ENCODE measurements around the gene IQGAP2.

IQGAP2 gene

DNA sequence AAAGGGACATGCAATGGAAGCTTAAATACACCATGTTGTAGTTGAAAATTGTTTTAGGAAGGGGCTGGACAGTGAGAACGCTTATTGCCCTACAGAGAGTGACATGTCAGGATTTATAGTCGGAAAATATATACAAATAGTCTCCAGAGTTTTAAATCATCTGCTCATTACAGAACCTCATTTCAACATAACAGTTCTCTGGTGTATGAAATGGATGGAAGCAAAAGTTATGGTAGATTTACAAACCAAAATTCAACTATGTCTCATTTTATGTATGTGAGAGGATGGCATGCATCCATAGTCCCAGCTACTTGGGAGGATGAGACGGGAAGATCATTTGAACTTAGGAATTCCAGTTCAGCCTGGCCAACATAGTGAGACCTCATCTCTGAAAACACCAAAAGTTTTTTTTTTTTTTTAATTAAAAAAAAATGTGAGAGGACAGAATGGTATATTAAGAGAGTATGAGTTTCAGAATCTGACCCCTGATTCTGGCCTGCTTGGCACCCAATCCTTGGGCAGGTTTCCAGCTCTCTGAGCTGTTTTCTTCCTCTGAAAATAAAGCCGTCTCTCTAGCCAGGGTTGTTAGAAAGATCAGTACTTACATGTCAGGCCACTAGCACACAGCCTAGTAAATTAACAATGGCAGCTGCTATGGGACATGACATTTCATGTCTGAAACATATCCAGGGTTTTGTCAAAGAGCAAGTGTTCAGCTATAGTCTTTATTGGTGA, 40.1 kb downstream of the IQGAP2 start:
- H3K4me1 ChIP-seq (ENCODE audit: control insufficient read depth, insufficient read depth, low read length, poor library complexity, severe bottlenecking): no peaks in the 10 kb centered on the region
- H3K27ac ChIP-seq (ENCODE audit: insufficient read depth, low read length, poor library complexity, severe bottlenecking): no peak overlapping the region
- H3K9me3 ChIP-seq (ENCODE audit: control insufficient read depth, low read length): no peaks in the 10 kb centered on the region
- no peak overlapping the region for H3K4me3 ChIP-seq (ENCODE audit: insufficient read depth, low read depth, low read length, poor library complexity, severe bottlenecking)
- H3K27me3 ChIP-seq (replicated peaks; ENCODE audit: control insufficient read depth, insufficient read depth, low read length, poor library complexity, severe bottlenecking): no peaks in the 10 kb centered on the region
- H3K36me3 ChIP-seq (ENCODE audit: control insufficient read depth, insufficient read depth, low read length): peaks cover 9% of the 10 kb centered on the region
- no peak for DNase-seq

DNA sequence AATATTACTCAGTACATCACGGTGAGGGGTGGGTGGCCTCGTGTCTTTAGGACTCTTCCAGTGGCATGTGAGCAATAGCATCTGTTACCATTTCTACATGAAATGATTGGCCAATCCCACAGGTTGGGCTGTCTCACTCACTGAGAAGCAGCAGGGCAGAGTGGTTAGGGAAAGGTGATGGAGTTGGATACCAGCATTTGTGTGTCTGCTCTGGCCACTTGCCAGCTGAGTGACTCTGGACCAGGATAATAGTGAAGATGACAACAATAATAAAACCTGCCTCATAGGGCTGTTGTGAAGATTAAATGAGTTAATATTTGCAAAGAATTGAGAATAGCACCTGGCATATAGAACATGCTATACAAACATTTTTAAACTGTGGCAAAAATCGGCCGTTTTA, 42.0 kb downstream of the IQGAP2 start:
- no peak overlapping the region for H3K27ac ChIP-seq (ENCODE audit: insufficient read depth, low read length, poor library complexity, severe bottlenecking)
- H3K9me3 ChIP-seq (ENCODE audit: control insufficient read depth, low read length): no peaks in the 10 kb centered on the region
- peaks cover 13% of the 10 kb centered on the region for H3K4me1 ChIP-seq (ENCODE audit: control insufficient read depth, insufficient read depth, low read length, poor library complexity, severe bottlenecking)
- DNase-seq: no peak
- H3K36me3 ChIP-seq (ENCODE audit: control insufficient read depth, insufficient read depth, low read length): peaks cover 12% of the 10 kb centered on the region
- H3K27me3 ChIP-seq (replicated peaks; ENCODE audit: control insufficient read depth, insufficient read depth, low read length, poor library complexity, severe bottlenecking): no peaks in the 10 kb centered on the region
- no peak overlapping the region for H3K4me3 ChIP-seq (ENCODE audit: insufficient read depth, low read depth, low read length, poor library complexity, severe bottlenecking)

DNA sequence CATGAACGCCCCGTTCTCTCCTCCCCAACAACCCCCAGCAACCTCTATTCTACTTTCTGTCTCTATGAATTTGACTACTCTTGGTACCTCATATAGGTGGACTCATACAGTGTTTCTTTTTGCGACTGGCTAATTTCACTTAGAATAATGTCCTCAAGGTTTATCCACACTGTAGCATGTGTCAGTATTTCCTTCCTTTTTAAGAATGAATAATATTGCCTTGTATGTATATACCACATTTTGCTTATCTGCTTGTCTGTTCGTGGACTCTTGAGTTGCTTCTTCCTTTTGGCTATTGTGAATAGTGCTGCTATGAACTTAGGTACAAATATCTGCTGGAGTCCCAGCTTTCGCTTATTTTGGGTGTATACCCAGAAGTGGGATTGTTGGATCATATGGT, 42.7 kb downstream of the IQGAP2 start:
- Histone ChIP-seq H3K36me3 (ENCODE audit: control insufficient read depth, insufficient read depth, low read length) (peaks cover 12% of the 10 kb centered on the region), H3K4me1 (ENCODE audit: control insufficient read depth, insufficient read depth, low read length, poor library complexity, severe bottlenecking) (peaks cover 20% of the 10 kb centered on the region), H3K4me3 (ENCODE audit: insufficient read depth, low read depth, low read length, poor library complexity, severe bottlenecking) (no peak overlapping the region), H3K27ac (ENCODE audit: insufficient read depth, low read length, poor library complexity, severe bottlenecking) (no peak overlapping the region), H3K9me3 (ENCODE audit: control insufficient read depth, low read length) (no peaks in the 10 kb centered on the region), H3K27me3 (replicated peaks; ENCODE audit: control insufficient read depth, insufficient read depth, low read length, poor library complexity, severe bottlenecking) (no peaks in the 10 kb centered on the region)
- no peak for DNase-seq

DNA sequence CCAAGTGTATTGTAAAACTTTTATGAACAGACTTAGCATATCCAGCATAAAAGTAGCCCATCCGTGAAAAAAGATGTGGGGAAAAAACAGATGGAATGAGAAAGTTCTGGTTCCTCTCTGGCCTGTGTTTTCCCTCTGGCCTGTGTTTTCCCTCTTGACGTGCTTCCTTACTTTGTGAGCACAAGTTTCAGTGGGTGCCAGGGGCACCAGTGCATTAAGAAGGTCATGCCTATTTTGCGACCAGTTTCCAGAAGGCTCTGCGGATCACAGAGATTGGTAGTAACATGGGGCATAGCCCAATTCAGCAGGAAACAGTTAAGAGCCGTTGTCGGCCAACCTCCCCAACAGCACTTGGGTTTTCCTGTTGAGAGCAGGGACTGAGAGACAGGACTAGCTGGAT, 43.7 kb downstream of the IQGAP2 start:
- H3K27me3 ChIP-seq (replicated peaks; ENCODE audit: control insufficient read depth, insufficient read depth, low read length, poor library complexity, severe bottlenecking): no peaks in the 10 kb centered on the region
- no peak for DNase-seq
- H3K9me3 ChIP-seq (ENCODE audit: control insufficient read depth, low read length): no peaks in the 10 kb centered on the region
- no peak overlapping the region for H3K4me3 ChIP-seq (ENCODE audit: insufficient read depth, low read depth, low read length, poor library complexity, severe bottlenecking)
- peaks cover 12% of the 10 kb centered on the region for H3K36me3 ChIP-seq (ENCODE audit: control insufficient read depth, insufficient read depth, low read length)
- H3K27ac ChIP-seq (ENCODE audit: insufficient read depth, low read length, poor library complexity, severe bottlenecking): no peak overlapping the region
- H3K4me1 ChIP-seq (ENCODE audit: control insufficient read depth, insufficient read depth, low read length, poor library complexity, severe bottlenecking): peaks cover 24% of the 10 kb centered on the region

DNA sequence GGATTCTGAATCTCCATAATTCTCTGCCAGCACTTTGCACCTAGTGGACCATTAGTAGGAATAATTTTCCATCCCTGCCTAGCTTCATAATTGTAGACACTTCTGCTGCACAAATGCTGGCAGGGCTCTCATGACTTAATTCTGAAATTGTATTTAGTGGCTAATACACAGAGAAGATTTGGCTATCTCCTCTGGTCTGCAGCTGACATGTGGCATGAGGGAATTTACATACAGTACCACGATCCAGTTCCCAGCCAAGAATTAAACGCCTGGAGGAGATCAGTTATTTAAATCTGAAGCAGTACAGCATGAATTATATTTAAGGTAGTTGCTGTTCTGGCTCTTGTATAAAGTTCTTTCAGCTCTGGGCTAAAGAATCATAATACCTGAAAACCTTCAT, 46.5 kb downstream of the IQGAP2 start:
- H3K9me3 ChIP-seq (ENCODE audit: control insufficient read depth, low read length): no peaks in the 10 kb centered on the region

DNA sequence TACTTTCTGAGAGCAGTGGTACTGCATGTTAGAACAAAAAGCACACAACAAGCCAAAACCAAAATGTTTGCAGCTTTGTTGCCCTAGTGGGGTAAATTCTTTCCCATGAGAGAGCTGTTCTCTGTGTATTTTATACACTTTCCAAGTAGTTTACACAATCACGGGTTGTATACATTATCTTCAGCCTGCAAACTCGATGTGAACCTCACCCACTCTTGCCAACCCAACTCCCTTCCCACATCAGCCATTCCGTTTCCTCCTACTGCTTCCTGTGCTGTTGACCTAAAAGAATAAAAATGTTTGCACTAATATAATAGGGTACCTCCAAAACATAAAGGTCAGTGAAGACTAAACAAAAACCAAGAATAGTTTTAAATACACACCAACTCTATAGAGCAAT, 47.0 kb downstream of the IQGAP2 start:
- Histone ChIP-seq H3K36me3 (ENCODE audit: control insufficient read depth, insufficient read depth, low read length) (peaks cover 12% of the 10 kb centered on the region), H3K4me3 (ENCODE audit: insufficient read depth, low read depth, low read length, poor library complexity, severe bottlenecking) (no peak overlapping the region), H3K27me3 (replicated peaks; ENCODE audit: control insufficient read depth, insufficient read depth, low read length, poor library complexity, severe bottlenecking) (no peaks in the 10 kb centered on the region), H3K9me3 (ENCODE audit: control insufficient read depth, low read length) (no peaks in the 10 kb centered on the region), H3K27ac (ENCODE audit: insufficient read depth, low read length, poor library complexity, severe bottlenecking) (no peak overlapping the region), H3K4me1 (ENCODE audit: control insufficient read depth, insufficient read depth, low read length, poor library complexity, severe bottlenecking) (peaks cover 24% of the 10 kb centered on the region)
- no peak for DNase-seq

More for the DNA sequence above, 46.5 kb downstream of the IQGAP2 start:
- Histone ChIP-seq H3K36me3 (ENCODE audit: control insufficient read depth, insufficient read depth, low read length) (peaks cover 12% of the 10 kb centered on the region), H3K27me3 (replicated peaks; ENCODE audit: control insufficient read depth, insufficient read depth, low read length, poor library complexity, severe bottlenecking) (no peaks in the 10 kb centered on the region), H3K4me1 (ENCODE audit: control insufficient read depth, insufficient read depth, low read length, poor library complexity, severe bottlenecking) (peaks cover 24% of the 10 kb centered on the region), H3K4me3 (ENCODE audit: insufficient read depth, low read depth, low read length, poor library complexity, severe bottlenecking) (no peak overlapping the region), H3K27ac (ENCODE audit: insufficient read depth, low read length, poor library complexity, severe bottlenecking) (no peak overlapping the region)
- DNase-seq: no peak

DNA sequence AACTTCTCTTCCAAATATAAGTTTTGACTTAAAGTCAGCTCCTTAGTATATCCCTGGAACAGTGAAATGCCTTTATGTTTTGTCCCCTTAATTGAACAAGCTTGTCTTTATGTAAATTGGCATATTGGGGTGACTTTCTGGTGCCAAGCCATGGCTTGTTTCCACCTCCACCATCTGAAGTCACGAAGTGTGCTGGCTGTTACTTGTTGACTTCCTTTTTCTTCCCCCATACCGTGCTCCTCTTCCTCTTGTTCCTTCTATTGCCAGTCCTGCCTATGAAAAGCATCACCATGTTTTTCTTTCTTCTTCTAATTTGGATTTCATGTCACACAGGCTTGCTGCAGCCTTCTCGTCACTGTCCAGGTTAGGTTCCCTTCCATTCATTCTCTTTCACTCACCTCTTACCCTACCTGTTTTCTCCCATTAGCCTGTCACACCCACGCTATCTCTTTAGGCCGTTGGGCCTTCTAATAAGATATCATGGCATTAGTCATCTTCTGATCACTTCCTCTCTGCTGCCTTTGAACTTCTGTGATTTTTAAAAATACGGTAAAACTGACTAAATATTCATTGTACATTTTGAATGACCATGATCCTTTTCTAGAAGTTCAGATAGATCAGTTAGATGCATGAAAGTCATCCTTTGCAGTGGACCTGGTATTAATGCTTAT, 48.1 kb downstream of the IQGAP2 start:
- H3K36me3 ChIP-seq (ENCODE audit: control insufficient read depth, insufficient read depth, low read length): peaks cover 10% of the 10 kb centered on the region
- DNase-seq: no peak
- peaks cover 24% of the 10 kb centered on the region for H3K4me1 ChIP-seq (ENCODE audit: control insufficient read depth, insufficient read depth, low read length, poor library complexity, severe bottlenecking)
- H3K4me3 ChIP-seq (ENCODE audit: insufficient read depth, low read depth, low read length, poor library complexity, severe bottlenecking): no peak overlapping the region
- no peak overlapping the region for H3K27ac ChIP-seq (ENCODE audit: insufficient read depth, low read length, poor library complexity, severe bottlenecking)
- H3K9me3 ChIP-seq (ENCODE audit: control insufficient read depth, low read length): no peaks in the 10 kb centered on the region
- no peaks in the 10 kb centered on the region for H3K27me3 ChIP-seq (replicated peaks; ENCODE audit: control insufficient read depth, insufficient read depth, low read length, poor library complexity, severe bottlenecking)

DNA sequence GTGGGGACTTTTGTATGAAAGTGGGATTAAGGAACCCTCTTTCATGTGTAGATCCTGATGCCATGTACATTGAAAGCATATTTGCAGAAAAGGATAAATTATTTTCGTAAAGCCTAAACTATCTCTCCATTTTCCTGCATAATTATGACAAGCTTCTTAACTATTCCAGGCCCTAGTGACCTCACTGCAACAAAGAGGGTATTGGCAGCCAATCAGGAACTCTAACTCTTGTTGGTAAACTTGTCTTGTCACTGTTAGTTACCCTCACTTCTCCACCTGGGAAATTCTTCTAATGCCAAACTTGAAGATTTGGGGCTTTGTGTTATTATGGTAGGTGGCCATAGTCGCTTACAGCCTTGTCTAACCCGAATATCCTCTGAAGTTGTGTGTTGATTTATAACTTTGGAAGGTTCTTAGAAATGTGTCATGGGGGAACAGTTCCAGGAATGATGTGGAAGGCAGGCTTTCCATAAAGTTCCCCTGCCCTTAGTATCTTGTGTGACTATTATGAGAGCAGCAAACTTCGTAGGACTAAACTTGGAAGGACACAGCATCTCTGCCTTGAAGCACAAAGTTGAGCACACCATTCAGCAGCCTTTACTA, 52.5 kb downstream of the IQGAP2 start:
- Histone ChIP-seq H3K27me3 (replicated peaks; ENCODE audit: control insufficient read depth, insufficient read depth, low read length, poor library complexity, severe bottlenecking) (no peaks in the 10 kb centered on the region), H3K4me1 (ENCODE audit: control insufficient read depth, insufficient read depth, low read length, poor library complexity, severe bottlenecking) (peaks cover 8% of the 10 kb centered on the region), H3K27ac (ENCODE audit: insufficient read depth, low read length, poor library complexity, severe bottlenecking) (no peak overlapping the region), H3K36me3 (ENCODE audit: control insufficient read depth, insufficient read depth, low read length) (peaks cover 3% of the 10 kb centered on the region), H3K9me3 (ENCODE audit: control insufficient read depth, low read length) (no peaks in the 10 kb centered on the region), H3K4me3 (ENCODE audit: insufficient read depth, low read depth, low read length, poor library complexity, severe bottlenecking) (no peak overlapping the region)
- DNase-seq: no peak

DNA sequence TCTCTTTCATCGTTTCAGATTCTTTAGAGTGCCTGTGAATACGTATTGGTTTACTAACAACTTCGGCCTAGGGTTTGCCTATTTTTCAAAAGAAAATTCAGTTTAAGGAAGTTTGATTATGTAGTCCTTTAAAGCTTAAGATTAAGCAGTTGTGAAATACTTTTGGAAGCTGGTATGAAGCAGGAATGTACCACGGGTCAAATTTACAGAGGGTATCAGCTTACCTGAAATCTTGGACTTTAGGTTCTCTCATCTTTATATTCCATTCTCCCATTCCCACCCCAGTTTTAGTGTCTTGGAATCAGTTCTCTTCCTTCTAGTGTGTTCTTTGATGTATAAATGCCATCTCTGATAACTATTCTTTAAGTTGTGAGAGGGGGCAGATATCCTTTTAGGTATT, 53.2 kb downstream of the IQGAP2 start:
- H3K4me1 ChIP-seq (ENCODE audit: control insufficient read depth, insufficient read depth, low read length, poor library complexity, severe bottlenecking): peaks cover 4% of the 10 kb centered on the region
- H3K27ac ChIP-seq (ENCODE audit: insufficient read depth, low read length, poor library complexity, severe bottlenecking): no peak overlapping the region
- DNase-seq: no peak
- H3K9me3 ChIP-seq (ENCODE audit: control insufficient read depth, low read length): no peaks in the 10 kb centered on the region
- H3K36me3 ChIP-seq (ENCODE audit: control insufficient read depth, insufficient read depth, low read length): peaks cover 3% of the 10 kb centered on the region
- H3K4me3 ChIP-seq (ENCODE audit: insufficient read depth, low read depth, low read length, poor library complexity, severe bottlenecking): no peak overlapping the region
- H3K27me3 ChIP-seq (replicated peaks; ENCODE audit: control insufficient read depth, insufficient read depth, low read length, poor library complexity, severe bottlenecking): no peaks in the 10 kb centered on the region

All from effector memory CD4-positive, alpha-beta T cell (primary cell).